Measurements from ENCODE around the gene SLC30A4.

SLC30A4 gene

GRCh38 chr15:45456212-45457106, 66.1 kb downstream of the SLC30A4 start:
- in situ Hi-C loops (cut with MboI; ENCODE audit: low sequenced_read_pairs): loop anchor here (10.0 kb wide), 1 partner anchor 158 kb away; no protein-coding TSS in a partner anchor

- in situ Hi-C loops (cut with MboI; ENCODE audit: low sequenced_read_pairs): loop anchor here (10.0 kb wide), 1 partner anchor 160 kb away; no protein-coding TSS in a partner anchor
Observed at GRCh38 chr15:45454814-45455213, 67.7 kb downstream of the SLC30A4 start.

- in situ Hi-C loops (cut with MboI; ENCODE audit: low sequenced_read_pairs): loop anchor here (10.0 kb wide), 1 partner anchor 164 kb away; no protein-coding TSS in a partner anchor
Observed at GRCh38 chr15:45451265-45451664, 71.3 kb downstream of the SLC30A4 start.

- in situ Hi-C loops (cut with MboI; ENCODE audit: low sequenced_read_pairs): loop anchor here (10.0 kb wide), 1 partner anchor 165 kb away; no protein-coding TSS in a partner anchor
Observed at GRCh38 chr15:45449916-45450867, 72.4 kb downstream of the SLC30A4 start.

GRCh38 chr15:45449395-45449794, 73.2 kb downstream of the SLC30A4 start:
- in situ Hi-C loops (cut with MboI; ENCODE audit: low sequenced_read_pairs): no loop called here

- in situ Hi-C loops (cut with MboI; ENCODE audit: low sequenced_read_pairs): no loop called here
Observed at GRCh38 chr15:45448066-45448915, 74.3 kb downstream of the SLC30A4 start.

GRCh38 chr15:45443645-45444044, 78.9 kb downstream of the SLC30A4 start:
- in situ Hi-C loops (cut with MboI; ENCODE audit: low sequenced_read_pairs): no loop called here

GRCh38 chr15:45442507-45443135, 79.9 kb downstream of the SLC30A4 start:
- in situ Hi-C loops (cut with MboI; ENCODE audit: low sequenced_read_pairs): no loop called here

GRCh38 chr15:45441686-45442085, 80.9 kb downstream of the SLC30A4 start:
- in situ Hi-C loops (cut with MboI; ENCODE audit: low sequenced_read_pairs): no loop called here

GRCh38 chr15:45441036-45441435, 81.5 kb downstream of the SLC30A4 start:
- in situ Hi-C loops (cut with MboI; ENCODE audit: low sequenced_read_pairs): no loop called here

GRCh38 chr15:45439521-45440260, 82.9 kb downstream of the SLC30A4 start:
- in situ Hi-C loops (cut with MboI; ENCODE audit: low sequenced_read_pairs): no loop called here

GRCh38 chr15:45435124-45435903, 87.2 kb downstream of the SLC30A4 start:
- in situ Hi-C loops (cut with MboI; ENCODE audit: low sequenced_read_pairs): no loop called here

- in situ Hi-C loops (cut with MboI; ENCODE audit: low sequenced_read_pairs): no loop called here
Observed at GRCh38 chr15:45434078-45434567, 88.4 kb downstream of the SLC30A4 start.

- in situ Hi-C loops (cut with MboI; ENCODE audit: low sequenced_read_pairs): no loop called here
Observed at GRCh38 chr15:45431511-45431910, 91.0 kb downstream of the SLC30A4 start.

- in situ Hi-C loops (cut with MboI; ENCODE audit: low sequenced_read_pairs): no loop called here
Observed at GRCh38 chr15:45429941-45430792, 92.4 kb downstream of the SLC30A4 start.
